ENCODE data around the gene NTN1. TPM values are rescaled to one million over a fixed set of nuclear protein-coding genes. Genes with fewer than 3 reads are reported as not detected.

NTN1 gene
- total RNA-seq, 2 experiments from 2014 or later, result 0.28 TPM; not detected in 1

GRCh38 chr17:9229160-9229825 lies 208.0 kb downstream of the NTN1 start:
- no peaks in the 10 kb centered on the region for H3K4me1 Mint-ChIP-seq
- CTCF ChIA-PET, result no interaction called here
- no peak for DNase-seq
- H3K4me3 Mint-ChIP-seq, result no peak overlapping the region
- no peak for ATAC-seq
- H3K27me3 Mint-ChIP-seq, result peaks cover 3% of the 10 kb centered on the region
- H3K27ac Mint-ChIP-seq, result no peak overlapping the region
- H3K9me3 Mint-ChIP-seq (ENCODE audit: low read depth), result no peaks in the 10 kb centered on the region
- no peaks in the 10 kb centered on the region for H3K36me3 Mint-ChIP-seq

GRCh38 chr17:9229826-9230201 lies 208.5 kb downstream of the NTN1 start:
- ATAC-seq, result no peak
- H3K4me3 Mint-ChIP-seq, result no peak overlapping the region
- H3K4me1 Mint-ChIP-seq, result no peaks in the 10 kb centered on the region
- no peaks in the 10 kb centered on the region for H3K36me3 Mint-ChIP-seq
- CTCF ChIA-PET, result no interaction called here
- H3K27ac Mint-ChIP-seq, result no peak overlapping the region
- no peaks in the 10 kb centered on the region for H3K9me3 Mint-ChIP-seq (ENCODE audit: low read depth)
- peaks cover 3% of the 10 kb centered on the region for H3K27me3 Mint-ChIP-seq
- DNase-seq, result no peak

- Mint-ChIP-seq H3K4me1 (no peaks in the 10 kb centered on the region), H3K9me3 (ENCODE audit: low read depth) (no peaks in the 10 kb centered on the region), H3K27ac (no peak overlapping the region), H3K36me3 (no peaks in the 10 kb centered on the region), H3K27me3 (peaks cover 3% of the 10 kb centered on the region), H3K4me3 (no peak overlapping the region)
- no peak for DNase-seq
- CTCF ChIA-PET, result no interaction called here
- ATAC-seq, result no peak
These were observed 209.0 kb downstream of the NTN1 start for GRCh38 chr17:9230346-9230745.

- DNase-seq (no peak), ATAC-seq (no peak)
- Mint-ChIP-seq H3K9me3 (ENCODE audit: low read depth) (no peaks in the 10 kb centered on the region), H3K4me3 (no peak overlapping the region), H3K4me1 (no peaks in the 10 kb centered on the region), H3K36me3 (no peaks in the 10 kb centered on the region), H3K27ac (no peak overlapping the region), H3K27me3 (peaks cover 3% of the 10 kb centered on the region)
- CTCF ChIA-PET, result no interaction called here
These were observed 209.6 kb downstream of the NTN1 start for GRCh38 chr17:9230861-9231260.

GRCh38 chr17:9231449-9232154 lies 210.3 kb downstream of the NTN1 start:
- Mint-ChIP-seq H3K27me3 (peaks cover 3% of the 10 kb centered on the region), H3K4me3 (no peak overlapping the region), H3K9me3 (ENCODE audit: low read depth) (no peaks in the 10 kb centered on the region), H3K4me1 (no peaks in the 10 kb centered on the region), H3K36me3 (no peaks in the 10 kb centered on the region), H3K27ac (no peak overlapping the region)
- DNase-seq (no peak), ATAC-seq (no peak)
- CTCF ChIA-PET, result no interaction called here

- Mint-ChIP-seq H3K27me3 (peaks cover 3% of the 10 kb centered on the region), H3K36me3 (no peaks in the 10 kb centered on the region), H3K9me3 (ENCODE audit: low read depth) (no peaks in the 10 kb centered on the region), H3K4me3 (no peak overlapping the region), H3K27ac (no peak overlapping the region), H3K4me1 (no peaks in the 10 kb centered on the region)
- DNase-seq (no peak), ATAC-seq (no peak)
- CTCF ChIA-PET, result no interaction called here
These were observed 210.8 kb downstream of the NTN1 start for GRCh38 chr17:9232155-9232475.

GRCh38 chr17:9232591-9233270 lies 211.4 kb downstream of the NTN1 start:
- ATAC-seq, result no peak
- no peak overlapping the region for H3K4me3 Mint-ChIP-seq
- H3K27ac Mint-ChIP-seq, result no peak overlapping the region
- H3K9me3 Mint-ChIP-seq (ENCODE audit: low read depth), result no peaks in the 10 kb centered on the region
- CTCF ChIA-PET, result no interaction called here
- peaks cover 3% of the 10 kb centered on the region for H3K27me3 Mint-ChIP-seq
- no peaks in the 10 kb centered on the region for H3K4me1 Mint-ChIP-seq
- H3K36me3 Mint-ChIP-seq, result no peaks in the 10 kb centered on the region
- no peak for DNase-seq

- no peak for ATAC-seq
- no peaks in the 10 kb centered on the region for H3K36me3 Mint-ChIP-seq
- H3K27me3 Mint-ChIP-seq, result peaks cover 3% of the 10 kb centered on the region
- no peaks in the 10 kb centered on the region for H3K4me1 Mint-ChIP-seq
- CTCF ChIA-PET, result interaction anchor here (1.1 kb wide), 1 partner anchor 11 kb away, joined by 3 read pairs; no protein-coding TSS in a partner anchor
- H3K27ac Mint-ChIP-seq, result no peak overlapping the region
- H3K9me3 Mint-ChIP-seq (ENCODE audit: low read depth), result no peaks in the 10 kb centered on the region
- DNase-seq, result no peak
- no peak overlapping the region for H3K4me3 Mint-ChIP-seq
These were observed 211.9 kb downstream of the NTN1 start for GRCh38 chr17:9233271-9233599.

GRCh38 chr17:9233761-9234160 lies 212.5 kb downstream of the NTN1 start:
- peaks cover 3% of the 10 kb centered on the region for H3K27me3 Mint-ChIP-seq
- CTCF ChIA-PET, result interaction anchor here (1.1 kb wide), 1 partner anchor 11 kb away, joined by 3 read pairs; no protein-coding TSS in a partner anchor
- no peak overlapping the region for H3K27ac Mint-ChIP-seq
- DNase-seq, result no peak
- H3K4me3 Mint-ChIP-seq, result no peak overlapping the region
- no peaks in the 10 kb centered on the region for H3K36me3 Mint-ChIP-seq
- peaks cover 1% of the 10 kb centered on the region for H3K4me1 Mint-ChIP-seq
- H3K9me3 Mint-ChIP-seq (ENCODE audit: low read depth), result no peaks in the 10 kb centered on the region
- no peak for ATAC-seq

- CTCF ChIA-PET, result interaction anchor here (1.1 kb wide), 1 partner anchor 12 kb away, joined by 3 read pairs; no protein-coding TSS in a partner anchor
- no peak overlapping the region for H3K27ac Mint-ChIP-seq
- peaks cover 8% of the 10 kb centered on the region for H3K4me1 Mint-ChIP-seq
- H3K4me3 Mint-ChIP-seq, result no peak overlapping the region
- no peaks in the 10 kb centered on the region for H3K36me3 Mint-ChIP-seq
- no peak for DNase-seq
- H3K27me3 Mint-ChIP-seq, result peaks cover 3% of the 10 kb centered on the region
- H3K9me3 Mint-ChIP-seq (ENCODE audit: low read depth), result no peaks in the 10 kb centered on the region
- ATAC-seq, result no peak
These were observed 213.2 kb downstream of the NTN1 start for GRCh38 chr17:9234389-9234945.

GRCh38 chr17:9235346-9235745 lies 214.0 kb downstream of the NTN1 start:
- Mint-ChIP-seq H3K27me3 (peaks cover 3% of the 10 kb centered on the region), H3K36me3 (no peaks in the 10 kb centered on the region), H3K4me1 (peaks cover 11% of the 10 kb centered on the region), H3K4me3 (no peak overlapping the region), H3K9me3 (ENCODE audit: low read depth) (no peaks in the 10 kb centered on the region), H3K27ac (no peak overlapping the region)
- DNase-seq, result no peak
- no peak for ATAC-seq
- CTCF ChIA-PET, result no interaction called here

- DNase-seq (no peak), ATAC-seq (no peak)
- CTCF ChIA-PET, result no interaction called here
- no peaks in the 10 kb centered on the region for H3K9me3 Mint-ChIP-seq (ENCODE audit: low read depth)
- no peaks in the 10 kb centered on the region for H3K36me3 Mint-ChIP-seq
- peaks cover 12% of the 10 kb centered on the region for H3K4me1 Mint-ChIP-seq
- H3K27ac Mint-ChIP-seq, result no peak overlapping the region
- H3K27me3 Mint-ChIP-seq, result peaks cover 3% of the 10 kb centered on the region
- H3K4me3 Mint-ChIP-seq, result no peak overlapping the region
These were observed 215.2 kb downstream of the NTN1 start for GRCh38 chr17:9236286-9237052.

GRCh38 chr17:9237053-9237410 lies 215.7 kb downstream of the NTN1 start:
- H3K36me3 Mint-ChIP-seq, result no peaks in the 10 kb centered on the region
- peaks cover 3% of the 10 kb centered on the region for H3K27me3 Mint-ChIP-seq
- no peaks in the 10 kb centered on the region for H3K9me3 Mint-ChIP-seq (ENCODE audit: low read depth)
- no peak overlapping the region for H3K27ac Mint-ChIP-seq
- no peak for DNase-seq
- H3K4me3 Mint-ChIP-seq, result no peak overlapping the region
- no peak for ATAC-seq
- H3K4me1 Mint-ChIP-seq, result peaks cover 12% of the 10 kb centered on the region
- CTCF ChIA-PET, result no interaction called here
